NOMO-1 treated with DMSO at 0.1 percent for 48 hours (cell line): ENCODE measurements around the gene SCAMP3.

Experiments
- DNase-seq: peaks from one replicate; lab custom pipeline; 2025; ENCODE audit not compliant: unreplicated experiment; lab: John Stamatoyannopoulos, UW

Gene SCAMP3

DNA sequence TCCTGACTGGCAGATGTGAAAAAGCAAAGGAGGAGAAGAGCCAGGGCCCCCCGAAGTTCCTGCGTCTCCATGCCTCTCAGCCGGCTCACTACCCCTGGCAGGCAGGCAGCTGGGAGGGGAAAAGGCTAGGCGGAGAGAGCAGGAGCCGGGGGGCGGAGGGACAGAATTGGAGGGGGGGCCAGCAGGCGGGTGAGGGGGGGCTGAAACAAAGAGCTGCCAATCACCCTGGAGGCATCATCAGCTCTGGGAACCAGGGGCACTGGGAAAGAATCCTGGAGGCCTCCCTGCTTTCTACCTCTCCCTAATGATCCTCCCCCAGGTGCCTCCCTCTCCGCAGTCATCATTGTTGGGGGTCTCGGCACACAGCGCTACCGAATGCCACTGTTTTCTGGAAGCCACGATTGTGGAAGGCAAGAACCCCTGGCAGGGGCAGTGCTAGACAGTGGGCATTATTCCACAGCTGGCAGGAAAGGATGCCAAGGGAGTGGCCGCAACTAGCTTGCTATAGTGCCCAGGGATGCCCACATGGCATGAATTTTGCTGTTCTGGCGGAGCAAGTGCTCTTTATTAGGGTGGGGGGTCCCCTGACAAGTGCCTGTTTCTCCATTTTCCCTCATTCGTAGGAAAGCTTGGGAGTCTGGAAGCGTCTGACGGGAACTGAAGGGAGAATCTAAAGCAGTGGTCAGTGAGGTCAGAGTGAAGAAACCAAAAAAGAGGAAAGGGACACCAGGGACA, 54.2 kb downstream of the SCAMP3 start, which contains the start of gene THBS3:
THBS3 (minus strand) TSS at position 92 of the 735 bp plus-strand sequence; CDS start at position 71, 21 bp downstream.
- DNase-seq = no peak

DNA sequence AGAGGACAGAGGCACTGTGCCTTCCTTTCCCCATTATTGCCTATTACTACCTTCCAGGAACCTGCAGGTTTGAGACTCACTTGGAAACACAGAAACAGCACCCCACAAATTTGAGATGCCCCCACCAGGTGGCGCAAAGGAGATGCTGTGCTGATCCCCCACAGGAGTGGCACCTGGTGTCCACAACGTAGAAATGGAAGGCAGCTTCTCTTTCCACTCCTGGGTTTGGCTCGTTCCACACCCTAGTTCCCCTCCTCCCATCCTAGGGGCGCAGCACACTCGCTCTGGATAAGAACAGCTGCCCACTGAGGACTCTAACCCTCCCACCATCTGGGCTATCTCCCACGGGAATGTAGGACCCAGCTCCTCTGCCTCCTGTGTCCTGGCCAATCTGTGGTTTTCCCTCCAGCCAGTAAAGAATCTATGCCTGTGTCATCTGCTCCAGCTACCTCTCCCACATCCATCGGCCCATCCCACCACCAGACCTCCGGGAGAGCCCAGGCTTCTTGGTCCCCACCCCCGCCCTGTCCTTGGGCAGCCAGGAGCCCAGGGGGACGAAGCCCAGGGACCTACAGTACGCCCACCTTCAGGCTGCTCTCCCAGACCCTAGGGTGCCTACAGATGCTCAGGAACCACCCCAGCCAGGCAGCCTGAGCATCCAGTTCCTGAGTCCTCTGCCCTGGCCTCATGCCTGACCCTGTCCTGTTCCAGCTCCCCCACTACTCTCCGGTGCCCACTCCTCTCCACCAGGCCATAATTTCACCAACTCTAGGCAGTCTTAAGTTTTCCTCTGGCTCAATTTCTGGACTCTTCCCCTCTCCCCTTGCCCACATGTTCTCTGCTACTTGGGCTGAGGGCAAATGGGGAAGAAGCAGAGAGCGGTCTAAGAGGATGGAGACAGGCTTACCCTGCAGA, 55.0 kb downstream of the SCAMP3 start:
- DNase-seq = peak; percentile 77
